ENCODE measurements around the gene METTL18.
"Not testable (repeated sequence)": the region's sequence is repeated elsewhere in the genome, so short reads cannot be mapped to it uniquely, and the experiment has no call there.

METTL18 gene

DNA sequence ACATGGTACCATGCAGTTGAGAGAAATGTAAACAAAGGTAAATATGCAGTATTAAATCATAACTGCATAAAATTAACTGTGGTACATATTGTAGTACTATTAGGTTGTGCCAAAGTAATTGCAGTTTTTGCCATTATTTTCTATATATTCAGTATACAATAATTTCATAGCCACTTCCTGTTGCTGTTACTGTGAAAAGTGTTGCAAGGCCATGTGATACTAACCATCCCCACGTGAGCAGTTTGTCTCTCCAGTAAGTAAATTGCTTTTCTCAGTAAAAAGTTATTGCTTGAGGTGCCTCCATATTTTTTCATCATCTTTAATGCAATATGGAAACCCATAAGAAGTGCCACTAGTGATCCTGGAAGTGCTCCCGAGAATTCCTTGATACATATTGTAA, 19.6 kb upstream of the METTL18 start:
- Histone ChIP-seq H3F3A (ENCODE audit: insufficient read depth) (peaks cover 1% of the 10 kb centered on the region; the same call in 1 of the 2 replicates), H3K27me3 (ENCODE audit: low read length) (no peaks in the 10 kb centered on the region), H3K9me3 (ENCODE audit: insufficient read depth, low read length) (peaks cover 15% of the 10 kb centered on the region; the same call in 1 of the 2 replicates), H3K4me3 (ENCODE audit: insufficient read depth, low read length, poor library complexity, severe bottlenecking) (no peak overlapping the region), H4K20me1 (ENCODE audit: low read depth, low read length) (no peaks in the 10 kb centered on the region), H3K79me2 (ENCODE audit: insufficient read depth, low read length) (peaks cover 10% of the 10 kb centered on the region; the same call in 1 of the 2 replicates), H3K36me3 (ENCODE audit: low read length) (peaks cover 70% of the 10 kb centered on the region), H2AFZ (ENCODE audit: low read depth, low read length, severe bottlenecking) (no peak overlapping the region), H3K9ac (ENCODE audit: low read length) (no peak overlapping the region), H3K27ac (ENCODE audit: low read depth, low read length) (no peak overlapping the region), H3K4me2 (ENCODE audit: low read depth, low read length, poor library complexity, severe bottlenecking) (no peak overlapping the region), H3K9me2 (replicated peaks; ENCODE audit: insufficient read depth, low read length) (no peaks in the 10 kb centered on the region)
- TF ChIP-seq EZH2phosphoT487 (conservative IDR thresholded peaks at IDR 0.05; ENCODE audit: low read length), result no peak
- TF ChIP-seq, protein P1, sequence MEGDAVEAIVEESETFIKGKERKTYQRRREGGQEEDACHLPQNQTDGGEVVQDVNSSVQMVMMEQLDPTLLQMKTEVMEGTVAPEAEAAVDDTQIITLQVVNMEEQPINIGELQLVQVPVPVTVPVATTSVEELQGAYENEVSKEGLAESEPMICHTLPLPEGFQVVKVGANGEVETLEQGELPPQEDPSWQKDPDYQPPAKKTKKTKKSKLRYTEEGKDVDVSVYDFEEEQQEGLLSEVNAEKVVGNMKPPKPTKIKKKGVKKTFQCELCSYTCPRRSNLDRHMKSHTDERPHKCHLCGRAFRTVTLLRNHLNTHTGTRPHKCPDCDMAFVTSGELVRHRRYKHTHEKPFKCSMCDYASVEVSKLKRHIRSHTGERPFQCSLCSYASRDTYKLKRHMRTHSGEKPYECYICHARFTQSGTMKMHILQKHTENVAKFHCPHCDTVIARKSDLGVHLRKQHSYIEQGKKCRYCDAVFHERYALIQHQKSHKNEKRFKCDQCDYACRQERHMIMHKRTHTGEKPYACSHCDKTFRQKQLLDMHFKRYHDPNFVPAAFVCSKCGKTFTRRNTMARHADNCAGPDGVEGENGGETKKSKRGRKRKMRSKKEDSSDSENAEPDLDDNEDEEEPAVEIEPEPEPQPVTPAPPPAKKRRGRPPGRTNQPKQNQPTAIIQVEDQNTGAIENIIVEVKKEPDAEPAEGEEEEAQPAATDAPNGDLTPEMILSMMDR (IDR thresholded peaks at IDR 0.05; ENCODE audit: insufficient read depth, low read length, poor library complexity, severe bottlenecking), result no peak

- Histone ChIP-seq H3K9me3 (ENCODE audit: insufficient read depth, low read length) (peaks cover 15% of the 10 kb centered on the region; the same call in 1 of the 2 replicates), H3F3A (ENCODE audit: insufficient read depth) (peaks cover 6% of the 10 kb centered on the region; the same call in 1 of the 2 replicates), H3K79me2 (ENCODE audit: insufficient read depth, low read length) (peaks cover 10% of the 10 kb centered on the region; the same call in 1 of the 2 replicates), H3K9ac (ENCODE audit: low read length) (no peak overlapping the region), H3K4me3 (ENCODE audit: insufficient read depth, low read length, poor library complexity, severe bottlenecking) (no peak overlapping the region), H3K27ac (ENCODE audit: low read depth, low read length) (no peak overlapping the region), H3K9me2 (replicated peaks; ENCODE audit: insufficient read depth, low read length) (no peaks in the 10 kb centered on the region), H4K20me1 (ENCODE audit: low read depth, low read length) (no peaks in the 10 kb centered on the region), H3K27me3 (ENCODE audit: low read length) (no peaks in the 10 kb centered on the region), H2AFZ (ENCODE audit: low read depth, low read length, severe bottlenecking) (no peak overlapping the region), H3K36me3 (ENCODE audit: low read length) (peaks cover 78% of the 10 kb centered on the region), H3K4me2 (ENCODE audit: low read depth, low read length, poor library complexity, severe bottlenecking) (no peak overlapping the region)
- TF ChIP-seq EZH2phosphoT487 (conservative IDR thresholded peaks at IDR 0.05; ENCODE audit: low read length), result no peak
- TF ChIP-seq, protein P1 (IDR thresholded peaks at IDR 0.05; ENCODE audit: insufficient read depth, low read length, poor library complexity, severe bottlenecking), result no peak
Observed at GRCh38 chr1:169812131-169812530, 17.4 kb upstream of the METTL18 start.

DNA sequence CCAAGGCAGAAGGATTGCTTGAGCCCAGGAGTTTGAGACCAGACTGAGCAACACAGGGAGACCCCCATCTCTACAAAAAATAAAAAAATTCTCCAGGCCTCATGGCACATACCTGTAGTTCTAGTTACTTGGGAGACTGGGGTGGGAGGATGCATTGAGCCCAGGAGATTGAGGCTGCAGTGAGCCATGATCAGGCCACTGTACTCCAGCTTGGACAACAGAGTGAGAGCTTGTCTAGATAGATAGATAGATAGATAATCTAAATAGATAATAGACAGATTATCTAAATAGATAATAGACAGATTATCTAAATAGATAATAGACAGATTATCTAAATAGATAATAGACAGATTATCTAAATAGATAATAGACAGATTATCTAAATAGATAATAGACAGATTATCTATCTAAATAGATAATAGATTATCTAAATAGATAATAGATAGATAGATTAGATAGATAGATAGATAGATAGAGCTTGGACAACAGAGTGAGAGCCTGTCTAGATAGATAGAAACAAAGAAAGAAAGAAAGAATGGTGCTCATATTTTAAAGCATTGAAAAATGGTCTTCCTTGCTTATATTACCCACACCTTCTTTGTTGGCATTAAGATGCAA, 16.8 kb upstream of the METTL18 start:
- H3K9me3 ChIP-seq (ENCODE audit: insufficient read depth, low read length), result peaks cover 14% of the 10 kb centered on the region; the same call in 1 of the 2 replicates
- not testable (repeated sequence) for H3K9ac ChIP-seq (ENCODE audit: low read length); H3F3A ChIP-seq (ENCODE audit: insufficient read depth); H4K20me1 ChIP-seq (ENCODE audit: low read depth, low read length); H3K27ac ChIP-seq (ENCODE audit: low read depth, low read length); H3K4me3 ChIP-seq (ENCODE audit: insufficient read depth, low read length, poor library complexity, severe bottlenecking); H2AFZ ChIP-seq (ENCODE audit: low read depth, low read length, severe bottlenecking); H3K4me2 ChIP-seq (ENCODE audit: low read depth, low read length, poor library complexity, severe bottlenecking); H3K9me2 ChIP-seq (replicated peaks; ENCODE audit: insufficient read depth, low read length); H3K27me3 ChIP-seq (ENCODE audit: low read length)
- peaks cover 75% of the 10 kb centered on the region for H3K36me3 ChIP-seq (ENCODE audit: low read length)
- peaks cover 10% of the 10 kb centered on the region; the same call in 1 of the 2 replicates for H3K79me2 ChIP-seq (ENCODE audit: insufficient read depth, low read length)

GRCh38 chr1:169809370-169810095, 14.8 kb upstream of the METTL18 start:
- H3K36me3 ChIP-seq (ENCODE audit: low read length), result peaks cover 74% of the 10 kb centered on the region

More at GRCh38 chr1:169809370-169810095, 14.8 kb upstream of the METTL18 start:
- Histone ChIP-seq H3K9ac (ENCODE audit: low read length) (no peak overlapping the region), H4K20me1 (ENCODE audit: low read depth, low read length) (no peaks in the 10 kb centered on the region), H3K27me3 (ENCODE audit: low read length) (no peaks in the 10 kb centered on the region), H3K4me2 (ENCODE audit: low read depth, low read length, poor library complexity, severe bottlenecking) (no peak overlapping the region), H3K4me3 (ENCODE audit: insufficient read depth, low read length, poor library complexity, severe bottlenecking) (no peak overlapping the region), H3K27ac (ENCODE audit: low read depth, low read length) (no peak overlapping the region), H3F3A (ENCODE audit: insufficient read depth) (peaks cover 17% of the 10 kb centered on the region; the same call in 1 of the 2 replicates), H3K9me2 (replicated peaks; ENCODE audit: insufficient read depth, low read length) (no peaks in the 10 kb centered on the region), H3K79me2 (ENCODE audit: insufficient read depth, low read length) (peaks cover 10% of the 10 kb centered on the region; the same call in 1 of the 2 replicates), H2AFZ (ENCODE audit: low read depth, low read length, severe bottlenecking) (no peak overlapping the region), H3K9me3 (ENCODE audit: insufficient read depth, low read length) (no peaks in the 10 kb centered on the region)
- TF ChIP-seq, protein P1 (IDR thresholded peaks at IDR 0.05; ENCODE audit: insufficient read depth, low read length, poor library complexity, severe bottlenecking), result peak; percentile 49
- TF ChIP-seq EZH2phosphoT487 (conservative IDR thresholded peaks at IDR 0.05; ENCODE audit: low read length), result no peak
